AG10803 (cell line): Measurements from ENCODE around the gene RBMS3.

Experiments
- DNase-seq: peaks from one replicate; pipeline ENCODE4 v3.0.0; 2010; ENCODE audit warnings: low read depth
- H3K4me3 ChIP-seq: 2 replicates; pipeline ENCODE4 v1.5.1; 2011; ENCODE audit warnings: mild to moderate bottlenecking, low read length, control low read depth
- CTCF ChIP-seq: conservative IDR thresholded peaks from 2 replicates; pipeline ENCODE4 v1.5.1; 2011; ENCODE audit warnings: mild to moderate bottlenecking, low read length, control low read depth, inconsistent platforms

Gene RBMS3

GRCh38 chr3:29481249-29481648, 200.4 kb downstream of the RBMS3 start:
- TF ChIP-seq CTCF: no peak
- DNase-seq: no peak
- H3K4me3 ChIP-seq: no peak overlapping the region

- no peak for TF ChIP-seq CTCF
These were observed 201.3 kb downstream of the RBMS3 start for GRCh38 chr3:29481969-29482767.

GRCh38 chr3:29484633-29485032, 203.8 kb downstream of the RBMS3 start:
- H3K4me3 ChIP-seq: no peak overlapping the region
- no peak for DNase-seq
- TF ChIP-seq CTCF: no peak

More at GRCh38 chr3:29481969-29482767, 201.3 kb downstream of the RBMS3 start:
- DNase-seq: no peak
- no peak overlapping the region for H3K4me3 ChIP-seq

- peak; percentile 88 for DNase-seq
- H3K4me3 ChIP-seq: no peak overlapping the region
- TF ChIP-seq CTCF: no peak
These were observed 205.2 kb downstream of the RBMS3 start for GRCh38 chr3:29486096-29486495.

- TF ChIP-seq CTCF: no peak
- H3K4me3 ChIP-seq: no peak overlapping the region
- DNase-seq: no peak
These were observed 206.0 kb downstream of the RBMS3 start for GRCh38 chr3:29486917-29487316.

- TF ChIP-seq CTCF: no peak
- no peak overlapping the region for H3K4me3 ChIP-seq
- DNase-seq: no peak
These were observed 208.1 kb downstream of the RBMS3 start for GRCh38 chr3:29488922-29489321.

GRCh38 chr3:29493109-29493508, 212.2 kb downstream of the RBMS3 start:
- no peak for DNase-seq
- no peak for TF ChIP-seq CTCF
- no peak overlapping the region for H3K4me3 ChIP-seq
